ENCODE data around the gene SLCO1B1.
"Not testable (repeated sequence)": the region's sequence is repeated elsewhere in the genome, so short reads cannot be mapped to it uniquely, and the experiment has no call there.

SLCO1B1 gene, protein sequence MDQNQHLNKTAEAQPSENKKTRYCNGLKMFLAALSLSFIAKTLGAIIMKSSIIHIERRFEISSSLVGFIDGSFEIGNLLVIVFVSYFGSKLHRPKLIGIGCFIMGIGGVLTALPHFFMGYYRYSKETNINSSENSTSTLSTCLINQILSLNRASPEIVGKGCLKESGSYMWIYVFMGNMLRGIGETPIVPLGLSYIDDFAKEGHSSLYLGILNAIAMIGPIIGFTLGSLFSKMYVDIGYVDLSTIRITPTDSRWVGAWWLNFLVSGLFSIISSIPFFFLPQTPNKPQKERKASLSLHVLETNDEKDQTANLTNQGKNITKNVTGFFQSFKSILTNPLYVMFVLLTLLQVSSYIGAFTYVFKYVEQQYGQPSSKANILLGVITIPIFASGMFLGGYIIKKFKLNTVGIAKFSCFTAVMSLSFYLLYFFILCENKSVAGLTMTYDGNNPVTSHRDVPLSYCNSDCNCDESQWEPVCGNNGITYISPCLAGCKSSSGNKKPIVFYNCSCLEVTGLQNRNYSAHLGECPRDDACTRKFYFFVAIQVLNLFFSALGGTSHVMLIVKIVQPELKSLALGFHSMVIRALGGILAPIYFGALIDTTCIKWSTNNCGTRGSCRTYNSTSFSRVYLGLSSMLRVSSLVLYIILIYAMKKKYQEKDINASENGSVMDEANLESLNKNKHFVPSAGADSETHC

DNA sequence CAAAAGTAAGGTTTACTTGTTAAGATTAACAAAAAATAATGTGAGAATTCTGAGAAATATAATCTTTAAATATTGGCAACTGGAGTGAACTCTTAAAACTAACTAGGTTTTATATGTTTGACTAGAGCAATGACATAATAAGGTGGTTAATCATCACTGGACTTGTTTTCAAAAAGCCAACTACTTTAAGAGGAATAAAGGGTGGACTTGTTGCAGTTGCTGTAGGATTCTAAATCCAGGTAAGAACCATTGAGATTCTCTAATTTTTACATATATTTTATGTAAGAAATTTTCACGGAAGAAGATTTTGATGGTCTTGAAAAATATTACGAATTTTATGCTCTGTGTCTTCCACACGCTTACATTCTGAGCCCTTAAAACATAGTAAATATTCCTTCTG is at the start of gene SLCO1B1:
TSS of gene SLCO1B1 (plus strand) at position 197 of the 400 bp plus-strand sequence. CDS start 10,381 bp downstream, outside the sequence.
- DNase-seq = no peak

DNA sequence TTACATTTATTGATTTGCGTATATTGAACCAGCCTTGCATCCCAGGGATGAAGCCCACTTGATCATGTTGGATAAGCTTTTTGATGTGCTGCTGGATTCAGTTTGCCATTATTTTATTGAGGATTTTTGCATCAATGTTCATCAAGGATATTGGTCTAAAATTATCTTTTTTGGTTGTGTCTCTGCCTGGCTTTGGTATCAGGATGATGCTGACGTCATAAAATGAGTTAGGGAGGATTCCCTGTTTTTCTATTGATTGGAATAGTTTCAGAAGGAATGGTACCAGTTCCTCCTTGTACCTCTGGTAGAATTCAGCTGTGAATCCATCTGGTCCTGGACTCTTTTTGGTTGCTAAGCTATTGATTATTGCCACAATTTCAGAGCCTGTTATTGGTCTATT is 46.2 kb upstream of the SLCO1B1 start:
- DNase-seq = not testable (repeated sequence)

DNA sequence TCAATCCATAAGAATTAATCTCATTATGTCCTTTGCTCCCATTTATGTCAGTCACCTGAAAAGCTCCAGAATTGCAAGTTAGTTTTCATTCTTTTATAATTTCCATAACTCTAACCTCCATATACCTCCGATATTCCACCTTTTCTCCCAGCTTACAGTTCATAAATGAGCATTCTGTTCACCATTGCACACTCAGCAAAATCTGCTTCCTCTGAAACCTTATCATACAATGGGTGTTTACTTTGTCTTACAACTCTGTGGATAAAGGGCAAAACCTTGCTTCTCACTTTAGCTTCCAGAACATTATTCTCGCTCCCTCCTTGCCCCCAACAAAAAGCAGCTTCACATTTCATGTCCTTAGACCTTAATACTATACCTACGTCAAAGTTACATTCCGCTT is 19.3 kb upstream of the SLCO1B1 start:
- no peak for DNase-seq

DNA sequence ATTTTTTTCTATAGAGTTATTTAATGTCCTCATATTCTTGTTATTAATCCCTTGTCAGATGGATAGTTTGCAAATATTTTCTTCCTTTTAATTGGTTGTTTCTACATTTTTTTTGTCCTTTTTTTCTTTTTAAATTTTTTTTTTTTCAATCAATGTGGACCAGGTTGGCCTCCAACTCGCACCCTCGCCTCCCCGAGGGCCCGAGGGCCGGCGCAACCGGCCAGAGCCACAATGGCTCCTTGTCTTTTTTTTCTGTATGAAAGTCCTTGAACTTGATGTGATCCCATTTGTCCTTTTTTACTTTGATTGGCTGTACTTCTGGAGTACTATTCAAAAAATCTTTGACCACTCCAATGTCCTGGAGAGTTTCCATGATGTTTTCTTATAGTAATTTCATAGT is 17.7 kb upstream of the SLCO1B1 start:
- DNase-seq = no peak

DNA sequence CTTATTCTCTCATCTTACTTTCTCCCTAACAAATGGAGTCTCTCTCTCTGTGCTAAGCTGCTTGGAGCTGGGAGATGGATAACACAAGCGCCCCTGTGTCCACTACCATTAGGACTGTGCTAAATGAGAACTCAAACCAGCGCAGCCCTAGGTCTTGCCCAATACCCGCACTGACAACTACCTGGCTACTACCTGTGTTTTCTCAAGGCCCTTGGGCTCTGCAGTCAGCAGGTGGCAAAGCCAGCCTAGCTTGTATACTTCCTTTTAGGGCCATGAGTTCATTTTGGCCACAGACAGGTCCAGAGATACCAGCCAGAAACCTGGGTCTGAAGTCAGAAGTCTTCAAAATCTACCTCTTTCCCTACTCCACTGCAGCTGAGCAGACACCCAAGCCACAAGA is 13.0 kb upstream of the SLCO1B1 start:
- no peak for DNase-seq

DNA sequence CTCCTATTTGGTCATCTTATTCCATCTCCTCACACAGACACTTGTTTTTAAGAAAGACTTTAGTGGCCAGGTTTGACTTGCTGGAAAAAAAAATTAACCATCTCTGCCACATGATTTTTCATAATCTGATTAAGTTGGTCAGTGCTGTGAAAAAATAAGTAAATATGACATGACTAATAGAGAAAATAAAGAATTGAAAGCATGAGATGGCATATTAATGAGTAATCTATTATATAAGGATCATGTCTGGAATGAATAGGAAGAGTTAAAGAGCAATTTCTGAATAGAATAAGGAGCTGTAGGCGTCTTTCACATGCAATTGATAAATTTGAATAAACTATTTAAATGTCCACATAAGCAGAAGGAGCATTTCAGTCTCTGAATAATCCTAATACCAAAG is 12.2 kb upstream of the SLCO1B1 start:
- no peak for DNase-seq

DNA sequence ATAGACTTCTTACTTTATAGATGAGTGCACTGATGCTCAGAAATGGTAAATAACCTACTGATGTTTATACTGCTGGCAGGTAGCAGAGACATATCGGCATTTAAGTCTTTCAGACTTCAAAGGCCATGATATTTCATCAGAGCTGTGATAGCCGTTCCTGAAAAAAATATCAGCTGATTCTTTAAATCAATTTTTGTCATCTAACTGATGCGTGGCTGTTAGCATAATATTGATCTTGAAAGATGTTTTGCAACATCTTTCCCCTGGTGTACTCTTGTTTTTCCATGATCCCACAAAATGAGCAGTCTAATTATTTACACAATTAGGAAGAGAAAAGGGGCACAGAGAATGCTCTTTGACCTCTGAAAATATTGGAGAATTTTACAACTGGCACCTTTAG is 1.6 kb upstream of the SLCO1B1 start:
- no peak for DNase-seq

DNA sequence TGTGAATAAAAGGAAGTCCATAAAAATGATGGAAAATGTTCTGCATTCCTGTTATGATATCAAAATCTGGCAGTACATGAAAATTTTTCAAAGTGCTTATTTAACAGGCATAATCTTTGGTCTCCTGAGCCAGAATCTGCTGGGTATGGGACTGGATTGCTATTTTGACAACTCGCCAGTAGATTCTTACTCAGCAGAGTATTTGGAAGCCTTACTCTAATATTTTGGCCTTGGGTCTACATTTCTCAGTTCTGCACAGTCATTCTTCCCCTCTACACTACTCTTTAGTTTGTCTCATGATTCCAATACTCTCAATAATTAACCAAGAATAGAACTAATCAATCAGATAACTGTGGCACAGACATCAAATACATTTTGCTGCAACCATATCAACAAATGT is 1.1 kb upstream of the SLCO1B1 start:
- DNase-seq = no peak

DNA sequence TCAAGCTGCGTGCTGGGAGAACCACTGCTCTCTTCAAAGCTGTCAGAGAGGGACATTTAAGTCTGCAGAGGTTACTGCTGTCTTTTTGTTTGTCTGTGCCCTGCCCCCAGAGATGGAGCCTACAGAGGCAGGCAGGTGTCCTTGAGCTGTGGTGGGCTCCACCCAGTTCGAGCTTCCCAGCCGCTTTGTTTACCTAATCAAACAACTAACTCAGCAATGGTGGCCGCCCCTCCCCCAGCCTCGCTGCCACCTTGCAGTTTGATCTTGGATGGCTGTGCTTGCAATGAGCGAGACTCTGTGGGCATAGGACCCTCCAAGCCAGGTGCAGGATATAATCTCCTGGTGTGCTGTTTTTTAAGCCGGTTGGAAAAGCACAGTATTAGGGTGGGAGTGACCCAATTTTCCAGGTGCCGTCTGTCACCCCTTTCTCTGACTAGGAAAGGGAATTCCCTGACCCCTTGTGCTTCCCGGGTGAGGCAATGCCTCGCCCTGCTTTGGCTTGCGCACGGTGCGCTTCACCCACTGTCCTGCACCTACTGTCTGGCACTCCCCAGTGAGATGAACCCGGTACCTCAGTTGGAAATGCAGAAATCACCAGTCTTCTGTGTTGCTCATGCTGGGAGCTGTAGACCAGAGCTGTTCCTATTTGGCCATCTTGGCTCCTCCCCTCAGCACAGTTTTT is 6.5 kb downstream of the SLCO1B1 start:
- DNase-seq = not testable (repeated sequence)

DNA sequence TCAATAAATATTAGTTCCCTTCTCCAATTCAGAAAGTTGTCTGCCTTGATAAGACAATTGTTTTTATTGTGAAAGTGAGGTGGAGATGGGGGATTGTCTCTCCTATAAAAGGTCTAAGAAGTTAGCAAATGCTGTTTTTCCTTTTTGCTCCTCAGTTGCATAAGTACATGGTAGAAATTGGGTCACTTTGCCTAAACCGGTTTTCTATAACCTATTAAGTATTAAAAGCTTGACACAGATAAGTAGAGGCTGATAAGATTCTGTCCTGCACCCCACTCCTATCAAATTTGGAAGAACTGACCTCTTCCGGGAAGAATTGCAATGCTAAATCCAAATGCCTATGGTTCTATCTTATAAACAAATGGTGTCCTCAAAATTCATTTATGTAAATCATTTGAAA is 7.0 kb downstream of the SLCO1B1 start:
- DNase-seq = no peak

DNA sequence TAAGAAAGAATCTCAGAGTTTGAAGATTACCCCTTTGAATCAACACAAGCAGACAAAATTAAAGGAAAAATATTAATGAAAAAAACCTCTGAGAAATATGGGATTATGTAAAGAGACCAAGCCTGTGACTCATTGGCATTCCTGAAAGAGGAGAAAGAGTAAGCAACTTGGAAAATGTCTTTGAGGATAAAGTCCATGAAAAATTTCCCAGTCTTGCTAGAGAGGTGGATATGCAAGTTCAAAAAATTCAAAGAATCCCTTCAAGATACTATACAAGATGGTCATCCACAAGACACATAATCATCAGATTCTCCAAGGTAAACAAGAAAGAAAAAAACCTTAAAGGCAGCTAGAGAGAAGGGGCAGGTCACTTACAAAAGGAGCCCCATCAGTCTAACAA is 13.3 kb downstream of the SLCO1B1 start:
- no peak for DNase-seq

DNA sequence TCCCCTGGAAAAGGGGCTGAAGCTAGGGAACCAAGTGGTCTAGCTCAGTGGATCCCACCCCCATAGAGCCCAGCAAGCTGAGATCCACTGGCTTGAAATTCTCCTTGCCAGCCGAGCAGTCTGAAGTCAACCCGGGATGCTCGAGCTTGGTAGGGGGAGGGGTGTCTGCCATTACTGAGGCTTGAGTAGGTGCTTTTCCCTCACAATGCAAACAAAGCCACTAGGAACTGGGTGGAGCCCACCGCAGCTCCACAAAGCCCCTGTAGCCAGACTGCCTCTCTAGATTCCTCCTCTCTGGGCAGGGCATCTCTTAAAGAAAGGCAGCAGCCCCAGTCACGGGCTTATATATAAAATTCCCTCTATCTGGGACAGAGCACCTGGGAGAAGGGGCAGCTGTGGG is 18.9 kb downstream of the SLCO1B1 start:
- not testable (repeated sequence) for DNase-seq

DNA sequence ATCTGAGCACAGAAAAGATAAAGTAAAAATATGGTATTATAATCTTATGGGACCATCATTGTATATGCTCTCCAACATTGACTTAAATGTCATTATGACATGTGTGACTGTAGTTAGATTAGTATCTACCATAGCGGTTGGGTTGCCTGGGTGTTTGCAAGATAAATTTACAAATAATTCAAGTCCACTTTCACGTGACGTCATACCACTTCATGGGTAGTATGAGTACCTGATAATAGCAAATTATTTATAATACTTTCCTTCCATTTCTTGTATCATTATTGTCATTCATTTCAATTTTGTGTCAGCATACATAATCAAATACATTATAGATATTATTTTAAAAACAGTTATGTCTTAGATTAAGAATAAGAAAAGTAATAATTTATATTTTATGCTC is 20.2 kb downstream of the SLCO1B1 start:
- DNase-seq = no peak

DNA sequence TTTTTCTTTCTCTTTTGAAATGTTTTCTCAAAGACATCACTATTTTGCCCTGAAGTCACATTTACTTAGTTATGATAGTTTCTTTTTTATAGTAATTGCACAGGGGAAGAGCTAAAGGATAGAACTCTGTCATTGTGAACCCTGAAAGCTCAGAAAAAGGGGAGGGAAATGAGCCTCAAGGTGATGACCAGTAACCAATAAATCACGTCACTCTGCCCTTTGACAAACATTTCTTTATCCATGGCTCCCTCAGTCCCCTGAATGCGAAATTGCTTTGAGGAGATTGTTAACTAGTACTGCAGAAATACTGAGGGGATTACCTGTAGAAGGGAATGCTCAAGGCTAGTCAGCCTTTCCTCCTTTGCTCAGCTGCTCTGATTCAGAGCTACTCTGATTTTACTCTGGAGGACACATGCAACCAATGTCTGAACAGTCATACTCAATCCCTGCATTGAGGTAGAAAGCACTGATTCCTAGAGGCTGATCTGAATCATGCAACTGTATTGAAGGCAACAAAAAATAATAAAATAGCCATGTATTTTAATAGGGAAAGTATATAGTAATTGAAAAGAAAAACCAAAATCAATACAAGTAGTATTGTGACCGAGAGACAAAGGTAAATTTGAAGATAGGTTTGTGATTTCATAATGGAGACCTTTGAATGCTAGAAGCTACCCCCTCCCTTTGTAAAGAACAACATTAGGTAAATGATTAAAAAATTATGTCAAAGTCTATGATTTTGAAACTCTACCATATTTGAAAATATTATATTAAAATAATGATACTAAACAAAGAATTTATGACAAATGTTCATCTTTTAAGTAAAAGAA is 24.7 kb downstream of the SLCO1B1 start:
- DNase-seq = no peak

DNA sequence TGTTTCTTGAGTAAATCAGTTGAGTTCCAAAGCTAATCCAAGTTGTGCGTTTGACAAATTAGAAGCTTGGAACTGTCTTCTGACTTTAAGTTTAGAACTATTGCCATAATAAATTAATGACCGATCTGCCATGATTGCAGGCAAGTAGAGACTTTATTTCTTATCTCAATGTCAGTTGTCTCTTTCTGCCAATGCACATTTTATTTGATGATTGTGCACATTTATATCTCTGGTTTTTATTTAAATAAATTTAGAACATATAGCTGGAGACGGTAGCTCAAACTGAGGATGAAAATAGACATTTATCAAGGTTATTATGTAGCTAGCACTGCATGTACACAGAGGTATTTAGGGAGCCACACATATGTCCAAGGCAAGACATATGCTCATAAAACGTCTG is 34.1 kb downstream of the SLCO1B1 start:
- no peak for DNase-seq

DNA sequence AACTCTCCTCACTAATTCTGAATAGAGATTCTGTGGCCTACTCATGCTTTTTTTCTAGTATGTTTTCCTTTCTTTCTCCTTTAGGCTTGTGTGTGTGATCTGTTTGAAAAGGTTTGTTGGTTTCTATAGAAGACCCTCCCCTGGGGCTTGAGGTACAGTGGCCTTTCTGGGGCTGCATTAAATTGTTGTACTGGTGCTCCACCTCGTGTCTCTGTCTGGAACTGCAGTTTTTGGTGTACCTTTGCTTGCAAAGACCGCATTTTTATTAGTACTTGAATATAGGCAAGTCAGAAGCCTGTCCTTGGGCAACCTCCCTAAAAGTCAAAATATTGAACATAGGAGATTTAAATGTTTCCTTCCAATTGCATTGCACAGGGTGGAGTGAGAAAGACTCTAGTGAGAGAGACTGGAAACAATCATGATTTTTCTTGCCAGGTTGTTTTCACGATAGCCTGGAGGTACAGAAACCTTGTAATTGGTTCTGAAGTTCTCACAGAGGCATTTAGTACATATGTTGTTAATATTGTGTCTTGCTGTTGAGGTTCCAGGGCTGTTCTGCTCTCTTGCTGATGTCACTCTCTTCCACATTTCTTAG is 39.0 kb downstream of the SLCO1B1 start:
- DNase-seq = peak; percentile 58

DNA sequence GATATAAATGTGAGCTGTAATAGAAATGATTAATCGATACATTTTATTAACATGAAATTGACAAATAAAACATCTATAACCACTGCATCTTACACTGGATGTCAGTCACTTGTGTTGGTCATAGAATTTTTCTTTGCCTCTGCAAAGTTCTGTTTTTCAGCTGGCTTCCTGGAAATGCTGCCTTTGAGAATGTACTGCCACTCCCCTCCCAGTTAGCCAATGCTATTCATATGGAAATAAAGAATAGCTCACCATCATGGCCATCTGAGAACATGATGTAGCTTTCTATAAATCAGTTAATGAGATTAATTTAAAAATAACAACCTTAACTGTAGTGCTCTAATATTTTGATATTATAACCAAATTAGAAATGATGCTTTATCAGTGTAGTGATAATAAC is 41.1 kb downstream of the SLCO1B1 start:
- DNase-seq = no peak

DNA sequence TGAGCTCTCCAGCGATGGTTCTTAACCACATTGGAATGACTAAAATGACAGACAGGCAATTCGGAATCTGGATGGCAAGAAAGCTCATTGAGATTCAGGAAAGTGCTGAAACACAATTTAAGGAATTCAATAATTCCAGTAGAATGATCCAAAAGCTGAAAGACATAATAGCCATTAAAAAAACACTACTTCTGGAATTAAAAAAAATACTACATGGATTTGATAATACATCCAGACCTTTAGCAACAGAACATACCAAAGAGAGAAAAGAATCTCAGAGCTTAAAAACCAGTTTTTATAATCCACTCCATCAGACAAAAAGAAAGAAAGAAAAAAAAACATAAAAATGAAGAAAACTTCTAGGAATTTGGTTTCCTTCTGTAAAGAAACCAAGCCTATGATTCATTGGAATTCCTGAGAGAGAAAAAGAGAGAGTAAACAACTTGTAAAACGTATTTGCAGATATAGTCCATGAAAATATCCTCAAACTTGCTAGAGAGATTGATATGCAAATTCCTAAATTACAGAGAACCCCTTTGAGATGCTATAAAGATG is 52.8 kb downstream of the SLCO1B1 start:
- DNase-seq = no peak

DNA sequence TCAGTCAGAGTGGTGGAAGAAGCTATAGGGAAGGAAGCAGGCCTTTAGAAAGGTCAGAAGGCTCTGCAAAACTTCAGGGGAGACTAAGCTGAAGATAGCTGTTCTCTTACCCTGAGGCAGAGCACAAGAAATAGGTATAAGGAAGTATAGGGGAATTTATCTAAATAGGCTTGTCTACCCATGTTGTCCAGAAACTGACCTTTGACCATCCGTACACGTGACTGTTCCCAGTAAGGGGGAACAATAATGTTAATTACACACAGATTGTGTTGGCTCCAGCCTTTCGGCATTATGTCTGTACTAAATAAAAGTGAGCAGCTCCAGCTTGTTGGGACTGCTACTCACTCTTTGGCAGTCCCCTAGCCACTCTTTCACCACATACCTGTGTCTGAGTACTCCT is 59.0 kb downstream of the SLCO1B1 start:
- DNase-seq = no peak

DNA sequence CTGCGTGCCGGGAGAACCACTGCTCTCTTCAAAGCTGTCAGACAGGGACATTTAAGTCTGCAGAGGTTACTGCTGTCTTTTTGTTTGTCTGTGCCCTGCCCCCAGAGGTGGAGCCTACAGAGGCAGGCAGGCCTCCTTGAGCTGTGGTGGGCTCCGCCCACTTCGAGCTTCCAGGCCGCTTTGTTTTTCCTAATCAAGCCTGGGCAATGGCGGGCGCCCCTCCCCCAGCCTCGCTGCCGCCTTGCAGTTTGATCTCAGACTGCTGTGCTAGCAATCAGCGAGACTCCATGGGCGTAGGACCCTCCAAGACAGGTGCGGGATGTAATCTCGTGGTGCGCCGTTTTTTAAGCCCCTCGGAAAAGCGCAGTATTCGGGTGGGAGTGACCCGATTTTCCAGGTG is 83.4 kb downstream of the SLCO1B1 start:
- not testable (repeated sequence) for DNase-seq

DNA sequence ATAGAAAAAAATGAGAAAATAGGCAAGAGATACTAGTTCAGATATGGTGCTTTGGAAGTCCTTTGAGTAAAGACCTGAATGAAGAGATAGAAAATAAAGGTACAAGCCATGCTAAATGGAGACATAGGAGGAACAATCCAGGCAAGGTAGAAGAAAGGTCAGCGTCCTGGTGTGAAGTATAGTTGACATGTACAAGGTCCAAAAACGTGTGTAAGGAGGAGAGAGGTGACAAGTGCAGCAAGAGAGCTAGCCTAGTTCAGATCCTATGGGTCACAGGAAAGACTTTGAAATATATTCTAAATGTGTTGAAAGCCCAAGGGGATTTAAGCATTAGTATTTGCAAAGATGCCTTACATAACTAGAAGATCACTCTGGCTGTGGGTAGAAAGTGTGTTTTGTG is 88.2 kb downstream of the SLCO1B1 start:
- DNase-seq = no peak

DNA sequence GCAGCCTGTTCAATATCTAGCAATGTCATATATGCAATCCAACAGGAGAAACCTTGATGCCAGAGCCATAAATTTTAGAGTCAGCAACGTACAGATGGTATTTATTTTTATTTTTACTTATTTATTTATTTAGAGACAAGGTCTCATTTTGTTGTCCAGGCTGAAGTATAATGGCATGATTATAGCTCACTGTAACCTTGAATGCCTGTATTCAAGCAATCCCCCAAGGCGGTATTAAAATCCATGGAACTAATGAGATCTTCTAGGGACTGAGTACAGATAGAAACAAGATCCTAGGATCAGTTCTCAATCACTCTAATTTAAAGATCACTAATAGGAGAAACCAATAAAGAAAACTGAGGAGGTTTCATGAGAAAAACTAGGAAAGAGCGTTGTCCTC is 89.3 kb downstream of the SLCO1B1 start:
- no peak for DNase-seq
